Prostate gland (tissue), 2 donors: ENCODE results near the gene SAT1. TPM values are rescaled to one million over a fixed set of nuclear protein-coding genes. Genes with fewer than 3 reads are reported as not detected.

Source experiments
- DNase-seq: peaks from one replicate; pipeline ENCODE4 v3.0.0-alpha.2; 2019; ENCODE audit warnings: low spot score
- H3K27ac ChIP-seq, 2 donors: fragments of 200-600 bp; sonication (generic); 2 replicates each; pipeline ENCODE4 v1.5.1; 2017 to 2019
- H3K27me3 ChIP-seq: fragments of 200-600 bp; sonication (generic); replicated peaks from 2 replicates; pipeline ENCODE4 v1.5.1; 2019; ENCODE audit not compliant: insufficient read depth
- H3K36me3 ChIP-seq, 2 donors: fragments of 200-600 bp; sonication (generic); 1 replicate in 1 of 2; 2 replicates in 1 of 2; pipeline versions ENCODE4 v1.5.1 to v1.8.1; 2017 to 2019
- H3K4me1 ChIP-seq: fragments of 200-600 bp; sonication (generic); replicated peaks from 2 replicates; pipeline ENCODE4 v1.5.1; 2019
- H3K4me3 ChIP-seq, 2 donors: fragments of 200-600 bp; sonication (generic); 2 replicates each; pipeline ENCODE4 v1.5.1; 2017 to 2019
- H3K9me3 ChIP-seq: fragments of 200-600 bp; sonication (generic); 2 replicates; pipeline ENCODE4 v1.5.1; 2017
- CTCF ChIP-seq, 4 experiments: fragments of 200-600 bp in 2 of 4; fragments of 450-650 bp in 2 of 4; sonication (generic) in 2 of 4; IDR thresholded peaks; 1 replicate in 3 of 4; 2 replicates in 1 of 4; pipeline ENCODE4 v1.5.1; 2016 to 2019; ENCODE audit warnings: antibody characterized with exemption in 4 of 4, mild to moderate bottlenecking in 2 of 4, moderate library complexity in 2 of 4
- POLR2A ChIP-seq: fragments of 450-650 bp; IDR thresholded peaks from one replicate; pipeline ENCODE4 v1.6.1; 2016; ENCODE audit warnings: antibody characterized with exemption, mild to moderate bottlenecking
- POLR2AphosphoS5 ChIP-seq: sonication (generic); formaldehyde crosslinking; IDR thresholded peaks from one replicate; pipeline ENCODE4 v1.6.1; 2017; ENCODE audit warnings: antibody characterized with exemption
- WGBS: methylation state at CpG from one replicate; pipeline ENCODE4 v1.1.5; 2018; 5-methylcytosine and 5-hydroxymethylcytosine counted together
- intact Hi-C: fragments of 100-400 bp; cut with DNase I; formaldehyde crosslinking; loops from one replicate; pipeline ENCODE4 v1.14.2; 2022
- total RNA-seq, 2 donors: library from RNA; depleted of rRNA; stranded (reverse); fragments of >200 nt; gene quantifications; one replicate each; pipeline ENCODE4 v1.1.0, GENCODE V29; 2016

Gene SAT1
- total RNA-seq, 2 donors from 2014 or later: 461 to 567 TPM

GRCh38 chrX:23745786-23746185 is 37.2 kb upstream of the SAT1 start:
- Histone ChIP-seq H3K36me3 (no peaks in the 10 kb centered on the region), H3K4me1 (no peaks in the 10 kb centered on the region), H3K27ac (no peak overlapping the region), H3K27me3 (no peaks in the 10 kb centered on the region), H3K4me3 (no peak overlapping the region), H3K9me3 (no peaks in the 10 kb centered on the region)
- intact Hi-C loops: no loop called here
- TF ChIP-seq POLR2AphosphoS5 (no peak), CTCF (IDR thresholded peaks at IDR 0.05) (no peak)
- DNase-seq: no peak
- WGBS: 48% methylated on average over 3 of the region's 3 CpGs

GRCh38 chrX:23749129-23749528 is 33.8 kb upstream of the SAT1 start:
- Histone ChIP-seq H3K4me1 (no peaks in the 10 kb centered on the region), H3K4me3 (no peak overlapping the region), H3K27ac (no peak overlapping the region), H3K9me3 (no peaks in the 10 kb centered on the region), H3K27me3 (no peaks in the 10 kb centered on the region), H3K36me3 (no peaks in the 10 kb centered on the region)
- DNase-seq: no peak
- TF ChIP-seq CTCF (IDR thresholded peaks at IDR 0.05) (no peak), POLR2AphosphoS5 (no peak), POLR2A (no peak)
- intact Hi-C loops: no loop called here
- 65% methylated on average over 3 of the region's 4 CpGs for WGBS

GRCh38 chrX:23749576-23749975 is 33.4 kb upstream of the SAT1 start:
- H3K27ac ChIP-seq: no peak overlapping the region
- no peak for DNase-seq
- H3K27me3 ChIP-seq: no peaks in the 10 kb centered on the region
- no peaks in the 10 kb centered on the region for H3K9me3 ChIP-seq
- H3K4me3 ChIP-seq: no peak overlapping the region
- H3K4me1 ChIP-seq: no peaks in the 10 kb centered on the region
- no peaks in the 10 kb centered on the region for H3K36me3 ChIP-seq
- 72% methylated on average over 2 of the region's 2 CpGs for WGBS
- intact Hi-C loops: no loop called here
- TF ChIP-seq POLR2A: no peak
- TF ChIP-seq POLR2AphosphoS5: no peak
- no peak for TF ChIP-seq CTCF (IDR thresholded peaks at IDR 0.05)

GRCh38 chrX:23752740-23753415 is 30.1 kb upstream of the SAT1 start:
- intact Hi-C loops: no loop called here
- Histone ChIP-seq H3K27ac (no peak overlapping the region), H3K4me3 (no peak overlapping the region), H3K4me1 (no peaks in the 10 kb centered on the region), H3K36me3 (no peaks in the 10 kb centered on the region), H3K27me3 (no peaks in the 10 kb centered on the region), H3K9me3 (no peaks in the 10 kb centered on the region)
- DNase-seq: no peak
- TF ChIP-seq POLR2AphosphoS5: no peak
- no peak for TF ChIP-seq CTCF (IDR thresholded peaks at IDR 0.05)
- no peak for TF ChIP-seq POLR2A
- 62% methylated on average over 2 of the region's 2 CpGs for WGBS

GRCh38 chrX:23754664-23755063 is 28.3 kb upstream of the SAT1 start:
- no peaks in the 10 kb centered on the region for H3K4me1 ChIP-seq
- no peak for DNase-seq
- H3K27ac ChIP-seq: no peak overlapping the region
- intact Hi-C loops: no loop called here
- no peaks in the 10 kb centered on the region for H3K36me3 ChIP-seq
- H3K27me3 ChIP-seq: no peaks in the 10 kb centered on the region
- no peaks in the 10 kb centered on the region for H3K9me3 ChIP-seq
- WGBS: 92% methylated on average over 1 of the region's 1 CpG
- no peak for TF ChIP-seq POLR2AphosphoS5
- no peak for TF ChIP-seq POLR2A
- TF ChIP-seq CTCF (IDR thresholded peaks at IDR 0.05): no peak
- H3K4me3 ChIP-seq: no peak overlapping the region
